NCI-H1436 treated with DMSO at 0.1 percent for 48 hours (cell line): ENCODE measurements around the gene NRDE2.
"Not testable (repeated sequence)": the region's sequence is repeated elsewhere in the genome, so short reads cannot be mapped to it uniquely, and the experiment has no call there.

Experiments
- DNase-seq: peaks from one replicate; lab custom pipeline; 2025; lab: John Stamatoyannopoulos, UW

Gene NRDE2

DNA sequence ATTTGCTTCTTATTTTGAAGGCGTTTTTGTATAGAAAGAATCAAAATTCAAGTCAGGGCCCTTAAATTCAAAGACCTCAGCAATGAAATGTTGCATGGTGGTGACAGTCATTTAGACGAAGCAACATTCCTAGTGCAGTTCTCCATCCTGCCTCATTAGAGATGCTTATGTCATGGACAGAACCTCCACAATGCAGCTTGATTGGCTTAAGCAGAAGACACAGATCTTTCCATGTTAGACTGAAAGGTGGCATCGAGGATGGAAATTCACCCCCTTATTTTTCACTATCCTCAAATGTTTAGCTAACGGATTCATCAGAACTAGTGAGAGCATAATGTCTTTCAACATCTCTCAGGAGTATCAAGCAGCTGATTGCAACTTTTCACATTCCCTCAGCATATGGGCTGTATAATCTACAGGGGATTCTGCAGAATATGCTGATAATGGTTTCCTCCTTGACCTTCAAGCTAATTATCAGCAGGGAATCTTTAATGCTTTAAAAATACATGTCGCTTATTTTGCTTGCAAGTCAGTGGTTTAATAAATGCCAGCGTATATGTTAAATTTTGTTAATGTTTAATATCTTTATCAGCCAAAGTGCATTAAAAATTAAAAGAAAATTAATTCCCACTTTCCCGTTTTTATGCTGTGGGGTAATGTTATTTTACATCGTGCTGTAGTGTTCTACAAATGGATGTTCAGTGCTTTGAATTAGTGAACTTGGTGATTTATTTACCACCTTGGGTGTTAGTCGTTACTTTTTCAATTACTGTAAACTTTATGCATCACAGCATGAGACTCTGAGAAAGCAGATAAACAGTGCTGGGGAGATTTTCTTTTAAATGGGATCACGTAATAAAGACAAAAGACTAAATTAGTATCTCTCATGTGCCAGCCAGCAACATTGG is 12.8 kb upstream of the NRDE2 start:
- DNase-seq, result no peak

DNA sequence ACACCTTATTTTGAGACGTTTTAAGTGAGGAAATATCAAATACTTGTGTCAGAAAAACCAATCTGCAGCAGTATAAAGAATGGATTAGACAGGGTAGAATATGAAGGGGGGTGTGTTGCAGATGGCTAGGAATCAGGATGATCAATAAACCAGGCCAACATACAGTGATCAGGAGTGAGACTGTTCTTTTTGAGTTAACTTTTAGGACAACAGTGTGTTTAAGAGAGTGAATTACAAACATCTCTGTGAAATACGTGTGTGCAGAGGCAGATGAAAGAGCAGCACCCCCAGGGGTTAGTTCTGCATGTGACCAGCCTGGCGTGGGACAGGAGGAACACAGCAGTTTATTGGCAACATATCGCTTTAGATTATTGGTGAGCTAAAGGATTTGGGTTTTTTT is 10.6 kb upstream of the NRDE2 start:
- DNase-seq, result no peak

DNA sequence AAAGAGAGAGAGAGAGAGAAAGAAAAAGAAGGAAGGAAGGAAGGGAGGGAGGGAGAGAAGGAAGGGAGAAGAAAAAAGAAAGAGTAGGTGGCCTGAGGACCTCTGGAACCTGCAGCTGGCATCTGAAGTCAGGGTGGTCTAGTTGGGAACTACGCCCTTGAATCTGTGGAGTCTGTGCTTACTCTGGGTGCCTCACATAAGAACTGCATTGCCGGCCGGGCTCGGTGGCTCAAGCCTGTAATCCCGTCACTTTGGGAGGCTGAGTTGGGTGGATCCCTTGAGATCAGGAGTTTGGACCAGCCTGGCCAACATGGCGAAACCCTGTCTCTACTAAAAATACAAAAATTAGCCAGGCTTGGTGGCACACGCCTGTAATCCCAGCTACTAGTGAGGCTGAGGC is 10.0 kb upstream of the NRDE2 start:
- DNase-seq, result no peak

DNA sequence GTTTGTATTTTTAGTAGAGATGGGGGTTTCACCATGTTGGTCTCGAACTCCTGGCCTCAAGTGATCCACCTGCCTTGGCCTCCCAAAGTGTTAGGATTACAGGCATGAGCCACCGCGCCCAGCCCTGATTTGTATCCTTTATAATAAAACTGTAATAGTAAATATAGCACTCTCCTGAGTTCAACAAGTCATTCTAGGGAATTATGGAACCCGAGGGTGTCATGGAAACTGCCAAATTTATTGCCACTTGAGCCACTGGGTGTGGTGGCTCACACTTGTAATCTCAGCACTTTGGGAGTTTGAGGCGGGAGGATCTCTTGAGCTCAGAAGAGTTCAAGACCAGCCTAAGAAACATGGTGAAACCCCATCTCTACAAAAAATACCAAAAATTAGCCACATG is 9.5 kb upstream of the NRDE2 start:
- DNase-seq, result not testable (repeated sequence)

DNA sequence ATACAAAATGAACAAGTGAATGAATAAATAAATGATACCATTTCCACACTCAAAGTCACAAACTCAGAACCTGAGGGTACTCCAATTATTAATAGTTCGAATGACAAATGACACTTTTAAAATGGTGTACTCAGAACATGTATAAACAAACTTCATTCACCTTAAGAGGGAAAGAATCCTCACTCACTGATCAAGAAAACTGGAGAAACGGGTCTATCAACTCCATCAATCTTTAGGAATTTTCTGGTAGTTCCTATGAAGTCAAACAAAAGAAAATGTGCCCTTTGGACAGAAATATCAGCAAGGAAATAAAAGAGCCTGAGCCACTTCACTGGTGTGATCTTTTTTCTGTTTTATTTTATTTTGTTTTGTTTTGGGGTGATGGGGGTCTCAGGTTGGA is 5.2 kb upstream of the NRDE2 start:
- DNase-seq, result no peak

DNA sequence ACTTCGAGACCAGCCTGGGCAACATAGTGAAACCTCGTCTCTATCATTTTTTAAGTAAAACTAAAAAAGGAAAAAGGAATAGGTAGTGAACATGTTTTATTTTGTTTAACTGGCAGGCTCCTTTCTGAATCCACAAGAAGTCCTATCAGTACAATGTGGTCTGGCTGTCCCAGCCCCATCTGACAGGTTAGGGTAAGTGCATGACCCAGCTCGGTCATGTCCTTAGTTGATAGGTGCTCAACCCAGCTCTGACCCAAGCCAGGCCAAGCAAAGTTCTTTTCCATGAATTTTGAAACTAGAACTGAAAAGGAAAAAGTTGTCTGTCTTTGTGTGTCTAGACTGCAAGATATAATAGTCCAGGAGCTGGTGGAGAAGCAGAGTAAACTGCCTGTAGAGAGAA is 4.7 kb upstream of the NRDE2 start:
- no peak for DNase-seq

DNA sequence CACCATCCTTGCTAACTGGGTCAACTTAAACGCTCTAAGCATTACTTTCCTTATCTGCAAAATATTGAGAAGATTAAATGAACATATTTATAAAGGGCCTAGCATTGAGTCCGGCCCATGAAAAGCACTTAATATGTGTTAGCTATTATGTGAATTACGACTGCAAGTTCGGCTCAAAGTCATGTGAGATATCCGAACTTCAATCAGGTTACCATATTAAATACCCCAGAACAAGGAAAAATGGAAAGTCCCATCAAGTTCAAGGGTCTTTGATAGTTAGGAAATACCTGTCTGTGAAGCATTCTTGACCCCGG is 487 bp upstream of the NRDE2 start:
- DNase-seq, result no peak

DNA sequence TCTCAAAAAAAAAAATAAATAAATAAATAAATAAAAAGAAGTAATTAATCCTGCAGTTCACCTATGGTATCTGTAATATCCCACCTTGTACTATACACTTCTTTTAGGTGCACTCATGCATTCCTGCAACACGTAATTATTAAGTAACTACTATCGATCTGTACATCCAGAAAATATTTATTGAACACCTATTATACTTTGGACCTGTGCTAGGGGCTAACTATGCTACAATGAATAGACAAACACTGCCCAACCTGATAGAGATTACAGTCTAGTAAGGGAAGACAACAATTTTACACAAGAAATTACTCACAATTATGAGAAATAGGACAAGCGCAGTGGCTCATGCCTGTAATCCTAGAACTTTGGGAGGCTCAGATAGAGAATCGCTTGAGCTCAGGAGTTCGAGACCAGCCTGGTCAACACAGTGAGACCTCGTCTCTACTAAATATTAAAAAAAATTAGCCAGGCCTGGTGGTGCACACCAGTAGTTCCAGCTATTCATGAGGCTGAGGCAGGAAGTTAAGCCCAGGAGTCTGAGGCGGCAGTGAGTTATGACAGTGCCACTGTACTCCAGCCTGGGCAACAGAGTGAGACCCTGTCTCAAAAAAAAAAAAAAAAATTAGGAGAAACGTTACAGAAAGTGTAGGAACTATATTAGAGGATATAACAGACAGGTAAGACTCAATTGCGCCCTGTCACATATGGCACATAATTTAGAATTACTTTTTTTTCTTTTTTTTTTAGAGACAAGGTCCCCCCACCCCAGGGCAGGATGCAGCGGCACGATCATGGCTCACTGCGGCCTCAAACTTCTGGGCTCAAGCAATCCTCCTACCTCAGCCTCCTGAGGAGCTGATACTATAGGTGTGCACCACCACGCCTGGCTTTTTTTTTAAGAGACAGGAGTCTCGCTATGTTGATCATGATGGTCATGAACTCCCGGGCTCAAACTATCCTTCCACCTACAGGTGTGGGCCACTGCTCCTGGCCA is 1.2 kb downstream of the NRDE2 start:
- no peak for DNase-seq

DNA sequence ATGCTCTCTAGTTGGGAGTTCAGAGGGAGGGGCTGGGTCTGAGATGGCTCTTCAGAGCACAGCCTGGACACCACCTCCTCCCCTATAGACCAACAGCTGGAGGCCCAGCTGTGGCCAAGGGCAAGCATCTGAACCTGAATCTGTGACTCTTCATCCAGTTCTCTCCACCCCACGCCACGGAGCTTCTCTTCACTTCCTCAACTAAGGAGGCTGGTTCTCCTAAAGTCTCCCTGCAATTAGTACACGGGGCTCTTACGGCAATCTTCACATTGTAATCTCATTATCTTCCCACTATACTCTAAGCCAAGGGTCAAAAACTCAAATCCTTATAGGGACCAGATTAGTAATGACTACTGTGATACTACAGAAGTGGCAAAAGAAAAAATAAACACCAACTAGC is 9.8 kb downstream of the NRDE2 start:
- no peak for DNase-seq

DNA sequence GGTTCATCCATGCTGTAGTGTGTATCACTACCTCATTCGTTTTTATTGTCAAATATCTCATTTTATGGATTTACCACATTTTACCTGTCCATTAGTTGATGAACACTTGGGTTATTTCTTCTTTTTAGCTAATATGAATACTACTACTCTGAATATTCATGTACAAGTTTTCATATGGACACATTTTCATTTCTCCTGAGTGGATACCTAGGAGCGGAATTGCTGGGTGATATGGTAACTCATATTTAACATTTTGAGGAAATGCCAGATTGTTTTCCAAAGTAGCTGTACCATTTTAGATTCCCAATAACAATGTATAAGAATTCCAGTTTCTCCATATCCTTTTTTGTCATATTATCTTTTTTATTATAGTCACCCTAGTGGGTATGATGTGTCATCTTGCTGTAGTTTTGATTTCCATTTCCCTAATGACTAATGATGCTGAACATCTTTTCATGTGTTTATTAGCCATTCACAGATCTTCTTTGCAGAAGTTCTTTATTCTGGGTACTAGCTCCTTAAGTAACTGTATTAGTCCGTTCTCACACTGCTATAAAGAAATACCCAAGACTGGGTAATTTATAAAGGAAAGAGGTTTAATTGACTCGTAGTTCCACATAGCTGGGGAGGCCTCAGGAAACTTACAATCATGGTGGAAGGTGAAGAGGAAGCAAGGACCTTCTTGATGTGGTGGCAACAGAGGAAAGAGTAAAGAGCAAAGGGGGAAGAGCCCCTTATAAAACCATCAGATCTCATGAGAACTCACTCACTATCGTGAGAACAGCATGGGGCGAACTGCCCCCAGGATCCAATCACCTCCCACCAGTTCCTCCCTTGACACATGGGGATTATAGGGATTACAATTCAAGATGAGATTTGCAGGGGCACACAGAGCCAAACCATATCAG is 11.9 kb downstream of the NRDE2 start:
- no peak for DNase-seq

DNA sequence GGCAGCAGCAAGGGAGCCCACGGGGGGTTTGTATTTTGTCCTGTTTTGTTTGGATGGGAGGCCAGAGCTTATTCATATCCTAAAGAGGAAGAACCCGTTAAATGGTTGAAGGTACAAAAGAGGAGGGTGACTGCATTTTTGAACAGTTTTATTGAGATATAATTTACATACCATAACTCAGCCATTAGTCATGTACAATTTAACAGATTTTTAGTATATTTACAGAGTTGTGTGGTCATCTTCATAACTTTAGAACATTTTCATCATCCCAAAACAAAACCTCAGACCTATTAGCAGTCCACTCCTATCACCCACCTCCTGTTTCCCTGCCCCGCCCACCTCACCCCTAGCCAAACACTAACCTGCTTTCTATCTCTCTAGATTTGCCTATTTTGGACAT is 12.6 kb downstream of the NRDE2 start:
- DNase-seq, result no peak

DNA sequence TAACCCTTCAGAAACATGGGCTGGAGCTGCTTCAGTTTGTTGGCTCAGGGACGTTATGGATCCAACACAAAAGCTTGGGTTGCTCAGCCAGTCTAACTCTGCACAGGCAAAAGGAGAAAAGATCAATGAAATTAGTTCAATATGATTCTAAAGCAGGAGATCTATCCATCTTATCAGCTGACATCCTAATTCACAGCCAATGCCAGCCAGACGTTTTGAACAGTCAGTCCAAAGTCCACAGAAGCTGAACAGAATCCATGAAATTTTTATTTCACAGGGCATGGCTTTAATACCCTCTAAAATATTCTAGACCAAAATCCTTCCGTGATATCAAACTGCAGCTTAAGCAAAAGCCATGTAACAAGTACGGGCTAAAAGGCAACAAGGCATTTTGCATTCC is 13.7 kb downstream of the NRDE2 start:
- DNase-seq, result no peak

DNA sequence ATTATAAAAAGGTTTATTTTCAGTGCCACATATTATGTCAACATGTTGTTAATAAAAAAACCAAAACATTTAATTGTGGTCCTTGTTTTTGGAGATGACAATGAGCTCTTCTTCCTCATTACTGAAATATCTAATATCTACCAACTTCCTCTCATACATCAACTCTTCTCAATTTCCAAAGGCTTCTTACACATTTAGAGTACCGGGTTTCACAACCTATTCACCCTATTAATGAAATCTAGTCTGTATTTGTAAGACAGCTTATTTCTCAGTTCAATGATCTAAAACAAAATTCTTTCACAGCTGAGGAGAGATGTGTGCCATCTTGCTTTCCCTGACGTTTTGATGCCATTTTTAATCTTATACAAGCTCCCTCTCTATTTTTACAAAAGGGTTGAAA is 14.5 kb downstream of the NRDE2 start:
- no peak for DNase-seq

DNA sequence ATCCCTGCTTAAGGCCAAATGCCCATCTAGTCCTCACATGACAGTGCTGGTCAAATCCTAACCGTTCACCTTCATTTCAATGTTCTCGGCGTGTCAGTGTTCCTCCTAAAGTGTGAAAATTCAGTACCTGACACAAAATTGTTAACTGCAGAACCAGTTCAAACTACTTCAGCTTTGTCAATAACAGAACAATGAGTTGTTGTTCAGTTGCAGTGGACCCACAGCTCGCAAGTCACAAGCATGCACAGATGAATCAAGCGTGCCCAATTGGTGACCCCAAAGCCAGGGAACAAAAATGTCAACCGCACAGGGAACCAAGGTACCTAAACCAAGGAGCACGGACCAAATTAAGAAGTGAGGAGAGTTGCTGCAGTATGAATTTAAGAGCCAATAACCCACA is 23.2 kb downstream of the NRDE2 start:
- DNase-seq, result no peak

DNA sequence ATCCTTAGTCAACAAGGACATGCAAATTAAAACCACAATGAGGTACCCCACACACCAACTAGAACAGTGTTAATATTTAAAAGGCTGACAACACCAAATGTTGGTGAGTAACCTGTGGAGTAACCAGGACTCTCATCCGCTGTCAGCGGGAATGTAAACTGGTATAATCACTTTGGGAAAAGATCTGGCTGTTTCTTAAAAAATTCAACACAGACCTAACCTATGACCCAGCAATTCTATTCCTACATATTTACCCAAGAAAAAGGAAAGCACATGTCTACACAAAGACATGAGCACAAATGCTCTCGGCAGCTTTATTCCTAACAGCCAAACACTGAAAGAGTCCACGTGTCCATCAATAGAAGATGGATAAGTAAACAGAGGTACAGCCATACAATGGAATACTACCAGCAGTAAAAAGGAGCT is 26.6 kb downstream of the NRDE2 start:
- no peak for DNase-seq

DNA sequence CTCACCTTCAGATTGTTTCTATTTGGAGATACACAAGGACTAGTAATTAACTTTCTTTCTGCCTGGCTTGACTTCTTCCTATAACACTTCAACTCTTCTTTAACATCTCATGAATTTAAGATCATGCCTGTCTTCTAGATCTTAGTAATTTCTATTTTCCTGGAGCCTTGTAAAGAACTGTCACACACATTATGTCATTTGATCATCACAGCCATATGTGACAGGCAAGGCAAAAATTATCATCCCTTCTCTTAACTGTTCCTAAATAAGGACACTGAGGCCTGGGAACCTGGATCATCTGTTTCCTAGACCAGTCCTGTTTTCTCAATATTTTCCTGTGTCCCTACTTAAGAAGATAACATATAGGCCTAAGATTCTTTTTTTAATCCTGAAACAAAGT is 27.2 kb downstream of the NRDE2 start:
- no peak for DNase-seq

DNA sequence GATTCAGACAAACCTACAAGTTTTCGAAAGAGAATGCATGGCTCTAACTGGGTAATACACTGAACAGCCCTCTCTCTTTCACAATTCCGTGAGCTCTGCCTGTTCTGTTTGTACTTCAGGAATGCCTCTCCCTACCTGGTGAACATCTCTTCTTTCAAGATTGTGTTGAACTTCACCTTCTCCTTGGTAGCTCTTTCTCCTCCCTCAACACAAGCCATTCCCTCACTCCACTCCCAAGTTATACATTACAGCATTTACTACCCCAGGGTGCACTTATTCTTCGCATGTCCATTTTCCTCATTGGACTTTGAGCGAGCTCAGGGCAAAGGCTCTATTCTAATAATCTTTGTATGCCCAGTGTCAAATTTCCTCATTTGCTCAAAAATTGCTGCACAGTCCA is 28.3 kb downstream of the NRDE2 start:
- DNase-seq, result no peak

DNA sequence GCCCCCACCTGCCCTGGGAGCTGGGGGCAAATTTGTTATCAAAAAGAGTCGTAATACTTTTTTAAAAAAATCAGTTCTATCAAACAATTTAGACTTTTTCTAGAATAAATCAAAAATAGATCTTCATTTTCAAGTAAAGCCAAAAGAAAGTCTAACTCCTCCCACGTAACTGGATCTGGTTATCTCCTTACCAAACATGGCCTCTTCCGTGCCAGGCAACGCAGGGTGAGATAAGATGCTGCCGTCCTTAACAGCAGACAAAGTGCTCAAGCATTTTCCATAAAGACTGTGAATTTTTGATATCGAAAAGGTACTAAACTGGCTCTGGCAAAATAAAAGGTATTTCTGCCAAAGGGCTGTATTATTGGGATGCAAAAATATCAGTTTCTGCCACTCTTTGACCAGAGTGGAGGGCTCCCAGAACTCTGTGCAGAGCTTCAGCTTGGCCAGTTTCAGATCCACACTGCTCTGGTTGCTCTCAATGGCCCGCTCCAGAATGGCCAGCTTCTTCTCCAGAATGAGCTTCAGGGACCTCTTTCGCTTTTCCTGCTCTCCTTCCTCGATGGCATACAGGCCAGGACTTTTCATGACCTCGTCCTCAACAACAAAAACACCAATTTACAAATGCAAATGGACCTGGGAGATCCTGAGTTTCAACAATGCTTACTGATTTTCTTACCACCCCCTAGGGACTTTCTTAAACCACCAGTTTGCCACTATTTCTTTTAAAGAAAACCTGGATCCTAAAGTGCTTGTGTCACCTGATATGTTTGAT is 29.0 kb downstream of the NRDE2 start:
- no peak for DNase-seq

DNA sequence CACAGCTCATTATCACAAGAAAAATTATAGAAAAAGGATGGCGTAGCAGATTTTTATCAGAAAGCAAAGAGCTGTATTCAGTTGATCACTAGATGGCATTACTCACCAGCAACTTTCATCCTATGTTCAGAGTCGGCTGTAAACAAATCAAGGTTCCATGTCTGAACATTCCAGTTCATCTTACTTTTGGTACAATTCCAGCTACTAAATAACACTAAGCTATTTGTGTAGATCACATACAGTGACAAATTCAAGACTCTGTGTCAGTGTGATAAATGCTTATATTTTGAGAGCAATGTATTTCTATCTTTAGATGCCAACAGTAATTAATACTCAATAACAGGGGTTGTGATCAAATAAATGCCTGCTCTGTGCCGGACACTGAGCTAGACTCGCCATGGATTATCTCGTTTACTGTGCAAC is 30.1 kb downstream of the NRDE2 start:
- no peak for DNase-seq

DNA sequence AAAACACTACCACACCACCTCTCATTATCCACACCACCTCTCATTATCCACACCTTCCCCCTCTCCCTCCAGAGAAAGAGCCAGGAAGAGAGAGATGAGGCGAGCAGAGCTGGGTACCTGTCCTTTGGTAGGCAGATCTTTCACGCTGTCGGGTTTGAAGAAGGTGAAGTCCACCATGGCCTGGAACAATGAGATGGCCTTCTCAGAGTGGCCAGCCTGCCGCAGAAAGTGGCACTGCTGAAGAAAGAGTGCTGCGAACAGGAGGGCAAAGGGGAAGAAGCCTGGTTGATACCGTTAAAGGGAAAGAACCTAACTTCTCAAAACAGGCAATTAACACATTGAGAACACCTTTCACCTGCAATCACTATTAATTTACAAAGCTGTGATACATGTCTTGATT is 30.6 kb downstream of the NRDE2 start:
- no peak for DNase-seq

DNA sequence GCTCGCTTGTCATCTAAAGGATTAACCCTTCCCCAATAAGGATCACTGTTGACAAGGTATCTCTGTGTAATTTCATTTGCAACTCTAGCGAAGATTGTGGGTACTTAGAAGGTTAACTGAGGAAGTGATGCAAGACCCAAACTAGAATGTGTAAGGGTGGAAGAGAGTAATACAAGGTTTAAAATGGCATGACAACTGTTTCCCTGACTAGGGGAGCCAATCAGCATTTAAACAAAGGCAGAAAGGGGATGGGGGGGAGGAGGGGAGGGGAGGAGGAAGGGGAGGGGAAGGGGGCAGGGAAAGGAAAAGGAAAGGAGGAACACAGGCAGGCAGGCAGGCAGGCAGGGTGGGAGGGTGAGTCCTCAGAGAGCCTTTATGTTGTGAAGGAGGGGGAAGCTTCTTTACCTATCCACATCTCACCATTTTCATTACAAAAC is 31.1 kb downstream of the NRDE2 start:
- DNase-seq, result no peak
